ENCODE data around the gene PRKCE.

PRKCE gene

DNA sequence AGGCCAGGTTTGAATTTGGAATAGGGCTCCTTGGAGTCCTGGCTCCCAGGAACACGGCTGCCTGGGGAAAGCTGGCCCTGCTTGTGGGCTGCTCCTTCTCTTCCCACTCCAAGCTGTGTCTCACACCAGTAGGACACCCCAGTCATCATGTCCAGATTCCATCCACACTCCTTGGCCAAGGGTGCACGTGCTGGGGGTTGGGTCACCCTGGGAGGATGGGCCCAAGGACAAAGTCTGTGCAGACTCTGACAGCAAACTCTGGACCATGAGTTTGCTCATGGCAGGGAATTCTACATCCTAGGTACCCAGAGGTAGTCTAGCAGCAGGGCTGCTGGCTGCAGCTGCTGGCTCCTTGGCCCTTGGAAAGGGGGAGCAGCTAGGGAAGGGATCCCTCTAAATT lies 543.4 kb downstream of the PRKCE start:
- TF ChIP-seq ZNF274 (IDR thresholded peaks at IDR 0.05; ENCODE audit: low read depth, low read length): no peak

DNA sequence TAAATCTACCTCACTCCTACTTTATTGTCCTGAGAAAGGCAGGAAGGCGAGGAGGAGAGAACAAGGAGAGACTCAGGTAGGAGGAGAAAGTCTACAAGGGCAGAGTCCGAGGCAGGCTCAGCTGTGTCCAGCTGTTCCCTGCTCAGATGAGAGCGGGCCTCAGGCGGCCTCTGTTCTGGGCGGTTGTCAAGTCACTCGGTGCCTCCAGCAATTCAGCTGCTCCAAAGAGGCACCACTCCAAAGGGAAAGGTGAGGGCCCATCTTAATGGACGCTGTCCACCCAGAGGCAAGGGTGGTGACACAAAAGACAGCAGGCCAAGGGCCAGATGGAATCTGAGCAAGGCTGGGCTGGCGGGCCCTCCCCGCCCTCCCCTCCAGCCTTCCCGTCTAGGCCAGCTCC lies 544.3 kb downstream of the PRKCE start:
- Histone ChIP-seq H3K27me3 (ENCODE audit: insufficient read depth, insufficient read length) (no peaks in the 10 kb centered on the region), H3K4me1 (ENCODE audit: insufficient read depth, insufficient read length) (no peaks in the 10 kb centered on the region), H3K9ac (ENCODE audit: insufficient read length, low read depth) (no peak overlapping the region), H3K9me3 (ENCODE audit: insufficient read depth, low read length) (peaks cover 2% of the 10 kb centered on the region; the same call in 1 of the 2 replicates), H3K4me3 (ENCODE audit: insufficient read length, low read depth) (no peak overlapping the region), H3K36me3 (ENCODE audit: insufficient read depth, insufficient read length, low read length) (no peaks in the 10 kb centered on the region)
- TF ChIP-seq SUZ12 (IDR thresholded peaks at IDR 0.05; ENCODE audit: extremely low read depth, insufficient read depth, insufficient read length): no peak
- no peak for TF ChIP-seq YY1 (IDR thresholded peaks at IDR 0.05; ENCODE audit: insufficient read depth, insufficient read length)
- no peak for TF ChIP-seq ZNF274 (IDR thresholded peaks at IDR 0.05; ENCODE audit: low read depth, low read length)
- DNase-seq (ENCODE audit: low read depth, low spot score): no peak

More for the DNA sequence above, 543.4 kb downstream of the PRKCE start:
- Histone ChIP-seq H3K9ac (ENCODE audit: insufficient read length, low read depth) (no peak overlapping the region), H3K36me3 (ENCODE audit: insufficient read depth, insufficient read length, low read length) (no peaks in the 10 kb centered on the region), H3K9me3 (ENCODE audit: insufficient read depth, low read length) (no peaks in the 10 kb centered on the region), H3K4me1 (ENCODE audit: insufficient read depth, insufficient read length) (no peaks in the 10 kb centered on the region), H3K4me3 (ENCODE audit: insufficient read length, low read depth) (no peak overlapping the region), H3K27me3 (ENCODE audit: insufficient read depth, insufficient read length) (no peaks in the 10 kb centered on the region)
- no peak for DNase-seq (ENCODE audit: low read depth, low spot score)

DNA sequence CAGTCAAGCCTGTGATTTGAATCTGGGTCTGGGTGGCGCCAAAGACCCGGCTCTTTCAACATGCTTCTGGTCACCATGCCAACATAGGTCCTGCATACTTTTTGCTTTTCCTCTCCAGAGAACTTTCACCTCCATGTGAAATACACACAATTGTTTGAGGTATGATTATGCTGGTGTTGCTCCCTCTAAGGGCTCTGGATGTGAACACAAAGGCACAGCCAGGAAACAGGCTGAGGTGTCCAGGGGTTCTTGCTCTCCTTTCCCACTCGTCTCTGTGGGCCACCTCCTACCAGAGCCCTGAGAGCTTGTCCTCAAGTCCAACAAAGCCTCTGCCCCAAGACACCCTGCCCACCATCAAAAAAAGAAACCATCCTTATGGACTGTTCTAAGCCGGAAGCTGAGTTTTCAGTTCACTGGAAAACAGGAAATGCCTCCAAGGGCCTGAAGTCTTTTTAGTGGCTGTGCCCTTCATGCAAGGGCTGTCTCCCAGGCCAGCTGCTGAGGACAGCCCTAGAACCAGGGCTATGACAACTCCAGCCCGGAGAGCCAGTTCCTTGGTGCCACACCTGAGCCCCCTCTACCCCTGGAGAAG lies 545.5 kb downstream of the PRKCE start:
- Histone ChIP-seq H3K9me3 (ENCODE audit: insufficient read depth, low read length) (peaks cover 13% of the 10 kb centered on the region; the same call in 1 of the 2 replicates), H3K36me3 (ENCODE audit: insufficient read depth, insufficient read length, low read length) (no peaks in the 10 kb centered on the region), H3K27me3 (ENCODE audit: insufficient read depth, insufficient read length) (no peaks in the 10 kb centered on the region), H3K4me3 (ENCODE audit: insufficient read length, low read depth) (no peak overlapping the region), H3K9ac (ENCODE audit: insufficient read length, low read depth) (no peak overlapping the region), H3K4me1 (ENCODE audit: insufficient read depth, insufficient read length) (no peaks in the 10 kb centered on the region)
- no peak for TF ChIP-seq SUZ12 (IDR thresholded peaks at IDR 0.05; ENCODE audit: extremely low read depth, insufficient read depth, insufficient read length)
- no peak for DNase-seq (ENCODE audit: low read depth, low spot score)

DNA sequence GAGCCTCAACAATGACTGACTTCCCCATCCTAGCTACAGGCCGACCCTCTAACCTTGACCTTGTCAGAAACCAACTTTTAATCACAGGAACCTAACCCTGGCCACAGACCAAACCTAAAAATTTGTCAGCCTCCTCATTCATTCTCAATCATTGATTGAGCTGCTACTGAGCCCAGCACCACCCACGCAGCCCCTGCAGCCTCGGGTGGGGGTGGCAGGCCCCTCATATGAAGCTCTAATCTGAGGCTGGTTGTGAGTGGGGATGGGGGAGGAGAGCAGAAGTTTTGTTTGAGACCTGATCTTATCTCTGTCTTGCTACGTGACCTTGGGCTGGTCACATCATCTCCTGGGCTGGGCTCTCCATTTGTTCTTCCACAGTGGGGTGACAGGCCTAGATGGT lies 546.2 kb downstream of the PRKCE start:
- Histone ChIP-seq H3K27me3 (ENCODE audit: insufficient read depth, insufficient read length) (no peaks in the 10 kb centered on the region), H3K9ac (ENCODE audit: insufficient read length, low read depth) (no peak overlapping the region), H3K4me1 (ENCODE audit: insufficient read depth, insufficient read length) (no peaks in the 10 kb centered on the region), H3K4me3 (ENCODE audit: insufficient read length, low read depth) (no peak overlapping the region), H3K9me3 (ENCODE audit: insufficient read depth, low read length) (peaks cover 13% of the 10 kb centered on the region; the same call in 1 of the 2 replicates), H3K36me3 (ENCODE audit: insufficient read depth, insufficient read length, low read length) (no peaks in the 10 kb centered on the region)
- DNase-seq (ENCODE audit: low read depth, low spot score): no peak
- TF ChIP-seq YY1 (IDR thresholded peaks at IDR 0.05; ENCODE audit: insufficient read depth, insufficient read length) (no peak), ZNF274 (IDR thresholded peaks at IDR 0.05; ENCODE audit: low read depth, low read length) (no peak), SUZ12 (IDR thresholded peaks at IDR 0.05; ENCODE audit: extremely low read depth, insufficient read depth, insufficient read length) (no peak)

DNA sequence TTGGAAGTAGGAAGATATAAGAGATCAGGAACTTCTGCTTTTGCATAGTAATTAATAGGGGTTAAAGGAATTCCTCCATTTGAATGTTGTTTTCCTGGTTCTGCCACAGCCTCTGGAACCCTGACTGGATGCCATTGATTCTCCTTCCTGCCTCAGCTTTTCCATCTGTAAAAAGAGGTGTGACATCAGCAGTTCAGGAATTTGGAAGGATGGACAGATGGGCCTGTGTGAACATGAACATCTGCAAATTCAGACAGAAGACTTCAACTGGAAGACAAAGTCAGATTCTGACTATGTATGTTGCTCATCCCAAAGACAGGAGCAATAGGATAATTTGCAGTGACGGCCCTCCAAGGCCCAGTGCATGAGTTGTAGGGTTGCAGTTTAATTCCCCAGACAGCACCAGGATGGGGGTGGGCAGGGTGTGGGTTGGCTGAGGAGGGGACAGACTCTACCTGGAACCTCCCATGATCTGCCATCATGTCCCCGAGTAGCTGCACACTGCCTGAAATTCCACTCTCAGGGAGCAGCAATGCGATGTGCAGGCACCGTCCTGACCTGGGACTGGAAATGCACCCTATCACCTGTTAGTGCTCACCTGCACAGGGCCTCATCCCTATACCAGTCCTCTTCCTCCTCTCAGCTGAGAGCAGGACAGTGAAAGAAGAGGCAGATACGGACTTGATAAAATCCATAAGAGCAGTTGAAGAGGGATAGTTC lies 546.8 kb downstream of the PRKCE start:
- Histone ChIP-seq H3K9me3 (ENCODE audit: insufficient read depth, low read length) (peaks cover 13% of the 10 kb centered on the region; the same call in 1 of the 2 replicates), H3K36me3 (ENCODE audit: insufficient read depth, insufficient read length, low read length) (no peaks in the 10 kb centered on the region), H3K4me3 (ENCODE audit: insufficient read length, low read depth) (no peak overlapping the region), H3K9ac (ENCODE audit: insufficient read length, low read depth) (no peak overlapping the region), H3K27me3 (ENCODE audit: insufficient read depth, insufficient read length) (no peaks in the 10 kb centered on the region), H3K4me1 (ENCODE audit: insufficient read depth, insufficient read length) (no peaks in the 10 kb centered on the region)
- DNase-seq (ENCODE audit: low read depth, low spot score): no peak
- TF ChIP-seq SUZ12 (IDR thresholded peaks at IDR 0.05; ENCODE audit: extremely low read depth, insufficient read depth, insufficient read length) (no peak), YY1 (IDR thresholded peaks at IDR 0.05; ENCODE audit: insufficient read depth, insufficient read length) (no peak), ZNF274 (IDR thresholded peaks at IDR 0.05; ENCODE audit: low read depth, low read length) (no peak)

DNA sequence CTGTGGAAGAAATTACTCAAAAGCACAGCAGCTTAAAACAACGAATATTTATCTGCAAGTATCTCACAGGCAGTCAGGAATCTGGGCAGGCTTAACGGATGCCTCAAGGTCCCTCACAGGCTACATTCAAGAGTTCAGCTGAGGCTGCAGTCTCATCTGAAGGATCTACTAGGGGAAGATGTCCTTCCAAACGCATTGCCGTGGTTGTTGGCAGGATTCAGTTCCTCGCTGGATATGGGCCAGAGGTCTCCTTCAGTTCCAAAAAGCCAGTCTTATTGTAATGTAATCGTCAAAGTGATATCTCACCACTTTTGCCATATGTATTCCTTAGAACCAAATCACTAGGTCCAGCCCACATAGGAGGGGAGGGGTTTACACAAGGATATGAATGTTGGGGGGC lies 547.5 kb downstream of the PRKCE start:
- Histone ChIP-seq H3K9me3 (ENCODE audit: insufficient read depth, low read length) (peaks cover 13% of the 10 kb centered on the region; the same call in 1 of the 2 replicates), H3K36me3 (ENCODE audit: insufficient read depth, insufficient read length, low read length) (no peaks in the 10 kb centered on the region), H3K4me1 (ENCODE audit: insufficient read depth, insufficient read length) (no peaks in the 10 kb centered on the region), H3K27me3 (ENCODE audit: insufficient read depth, insufficient read length) (no peaks in the 10 kb centered on the region), H3K4me3 (ENCODE audit: insufficient read length, low read depth) (no peak overlapping the region), H3K9ac (ENCODE audit: insufficient read length, low read depth) (no peak overlapping the region)
- TF ChIP-seq SUZ12 (IDR thresholded peaks at IDR 0.05; ENCODE audit: extremely low read depth, insufficient read depth, insufficient read length) (no peak), ZNF274 (IDR thresholded peaks at IDR 0.05; ENCODE audit: low read depth, low read length) (no peak), YY1 (IDR thresholded peaks at IDR 0.05; ENCODE audit: insufficient read depth, insufficient read length) (no peak)
- DNase-seq (ENCODE audit: low read depth, low spot score): no peak

DNA sequence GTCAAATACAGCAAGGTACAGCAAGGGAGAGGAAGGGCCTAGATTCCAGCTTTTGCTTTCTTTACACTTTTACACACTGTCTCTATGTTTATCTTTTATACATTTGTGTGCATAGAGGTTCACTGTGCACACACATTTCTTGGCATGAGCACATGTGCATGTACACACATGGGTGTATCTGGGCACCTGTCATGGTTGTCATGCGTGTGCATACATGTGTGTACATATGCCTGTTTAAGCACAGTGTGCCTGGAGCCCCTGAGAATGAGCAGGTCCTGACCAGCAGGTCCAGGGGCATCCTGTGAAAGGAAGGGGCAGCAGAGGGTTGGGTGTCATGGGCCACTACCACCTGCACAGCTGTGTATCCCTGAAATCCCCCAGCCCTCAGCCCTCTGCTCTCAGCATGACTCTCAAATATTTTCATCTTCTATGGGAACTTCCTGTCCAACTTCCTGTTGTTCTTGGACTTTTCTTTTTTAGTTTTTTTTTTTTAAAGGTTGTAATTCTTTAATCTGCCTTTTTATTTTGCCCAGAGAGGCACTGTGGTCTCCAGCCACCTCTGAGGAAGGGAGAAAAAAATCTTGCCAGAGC lies 548.7 kb downstream of the PRKCE start:
- Histone ChIP-seq H3K4me3 (ENCODE audit: insufficient read length, low read depth) (no peak overlapping the region), H3K27me3 (ENCODE audit: insufficient read depth, insufficient read length) (no peaks in the 10 kb centered on the region), H3K36me3 (ENCODE audit: insufficient read depth, insufficient read length, low read length) (no peaks in the 10 kb centered on the region), H3K9me3 (ENCODE audit: insufficient read depth, low read length) (peaks cover 13% of the 10 kb centered on the region; the same call in 1 of the 2 replicates), H3K4me1 (ENCODE audit: insufficient read depth, insufficient read length) (no peaks in the 10 kb centered on the region), H3K9ac (ENCODE audit: insufficient read length, low read depth) (no peak overlapping the region)
- no peak for TF ChIP-seq ZNF274 (IDR thresholded peaks at IDR 0.05; ENCODE audit: low read depth, low read length)
- no peak for TF ChIP-seq YY1 (IDR thresholded peaks at IDR 0.05; ENCODE audit: insufficient read depth, insufficient read length)
- no peak for TF ChIP-seq SUZ12 (IDR thresholded peaks at IDR 0.05; ENCODE audit: extremely low read depth, insufficient read depth, insufficient read length)
- no peak for DNase-seq (ENCODE audit: low read depth, low spot score)

All from NT2/D1 (cell line).